Cardiac muscle cell (in vitro differentiated cells and primary cell): ENCODE measurements around the gene CCBE1. TPM values are rescaled to one million over a fixed set of nuclear protein-coding genes. Genes with fewer than 3 reads are reported as not detected.

Experiments
- DNase-seq, 2 donors: peaks; one replicate each; pipeline versions ENCODE4 v3.0.0 to v3.0.0-alpha.2; 2010 to 2017; ENCODE audit warnings: low read depth in 1 of 2, low spot score in 1 of 2
- H3K27ac ChIP-seq: fragments of 200-600 bp; sonication (generic); 2 replicates; pipeline ENCODE4 v1.5.1; 2016
- H3K27me3 ChIP-seq: fragments of 200-600 bp; sonication (generic); 2 replicates; pipeline ENCODE4 v1.6.0; 2016; ENCODE audit warnings: control low read depth
- H3K36me3 ChIP-seq: fragments of 200-600 bp; sonication (generic); 2 replicates; pipeline ENCODE4 v1.5.1; 2016; ENCODE audit warnings: control low read depth
- H3K4me1 ChIP-seq: fragments of 200-600 bp; sonication (generic); 2 replicates; pipeline ENCODE4 v1.8.1; 2017; ENCODE audit warnings: low read depth, mild to moderate bottlenecking, mixed run types
- H3K4me3 ChIP-seq: fragments of 200-600 bp; sonication (generic); 2 replicates; pipeline ENCODE4 v1.5.1; 2016; ENCODE audit warnings: mild to moderate bottlenecking
- H3K9me3 ChIP-seq: fragments of 200-600 bp; sonication (generic); 2 replicates; pipeline ENCODE4 v1.5.1; 2017; ENCODE audit warnings: low read depth, mild to moderate bottlenecking, control low read depth
- CTCF ChIP-seq: IDR thresholded peaks from 2 replicates; pipeline ENCODE4 v1.5.1; 2012; ENCODE audit warnings: low read depth, mild to moderate bottlenecking, low read length
- polyA plus RNA-seq: library from polyadenylated mRNA; unstranded; fragments of >200 nt; fragmentation: Nextera tagmentation; extraction: Ambion mirVana; gene quantifications from 2 replicates; pipeline ENCODE4 v1.2.1, GENCODE V29; 2016
- total RNA-seq: library from RNA; depleted of rRNA; stranded (reverse); fragments of >200 nt; gene quantifications from 2 replicates; pipeline ENCODE4 v1.2.3, GENCODE V29; 2016

Gene CCBE1
- total and polyA plus RNA-seq, 2 experiments from 2014 or later = 1.5 to 3.7 TPM

- H3K4me3 ChIP-seq = no peak overlapping the region
- no peak for TF ChIP-seq CTCF
- no peaks in the 10 kb centered on the region for H3K9me3 ChIP-seq
Measured at GRCh38 chr18:59610546-59611140, 86.6 kb downstream of the CCBE1 start.

DNA sequence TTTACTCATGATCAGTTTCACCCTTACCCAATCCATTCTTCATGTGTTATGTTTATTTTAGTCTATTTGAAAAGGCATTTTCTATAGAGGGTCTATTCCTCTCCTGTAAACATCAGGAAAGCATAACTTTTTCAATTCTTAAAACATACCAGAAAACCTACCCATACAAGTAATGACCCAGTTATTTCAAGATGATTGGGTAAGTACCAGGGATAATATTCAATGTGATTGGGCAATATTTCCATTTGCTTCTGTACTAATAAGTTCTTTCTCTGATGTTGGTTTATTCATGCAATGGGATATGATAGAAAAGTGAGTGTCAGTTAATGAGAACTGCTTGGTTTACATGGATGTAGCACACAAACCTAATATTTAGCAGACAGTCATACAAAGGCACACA lies 87.6 kb downstream of the CCBE1 start:
- peaks cover 5% of the 10 kb centered on the region for H3K27me3 ChIP-seq
- no peak overlapping the region for H3K27ac ChIP-seq
- no peaks in the 10 kb centered on the region for H3K36me3 ChIP-seq
- no peak overlapping the region for H3K4me3 ChIP-seq
- TF ChIP-seq CTCF = no peak
- H3K4me1 ChIP-seq = no peaks in the 10 kb centered on the region
- no peak for DNase-seq
- H3K9me3 ChIP-seq = no peaks in the 10 kb centered on the region

More at GRCh38 chr18:59610546-59611140, 86.6 kb downstream of the CCBE1 start:
- no peak for DNase-seq
- no peaks in the 10 kb centered on the region for H3K4me1 ChIP-seq
- no peak overlapping the region for H3K27ac ChIP-seq
- H3K36me3 ChIP-seq = no peaks in the 10 kb centered on the region
- H3K27me3 ChIP-seq = peaks cover 5% of the 10 kb centered on the region

DNA sequence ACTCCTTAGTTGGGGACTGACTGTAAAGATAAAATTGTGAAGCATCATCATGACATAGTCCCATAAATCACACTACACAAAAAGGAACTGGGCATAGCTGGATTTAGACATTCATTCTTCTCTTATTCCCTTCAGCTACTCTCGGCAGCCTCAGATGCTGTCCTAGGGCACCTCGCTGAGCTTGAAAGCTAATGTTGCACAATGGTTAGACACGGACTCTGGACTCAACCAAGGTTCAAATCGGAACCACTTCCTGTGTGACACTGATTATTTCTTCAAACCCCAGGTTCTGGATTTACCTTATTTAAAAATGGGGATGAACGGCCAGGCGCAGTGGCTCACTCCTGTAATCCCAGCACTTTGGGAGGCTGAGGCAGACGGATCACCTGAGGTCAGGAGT lies 89.8 kb downstream of the CCBE1 start:
- H3K9me3 ChIP-seq = no peaks in the 10 kb centered on the region
- H3K36me3 ChIP-seq = no peaks in the 10 kb centered on the region
- no peak overlapping the region for H3K27ac ChIP-seq
- no peak overlapping the region for H3K4me3 ChIP-seq
- H3K4me1 ChIP-seq = no peaks in the 10 kb centered on the region
- H3K27me3 ChIP-seq = peaks cover 5% of the 10 kb centered on the region
- DNase-seq = no peak
- no peak for TF ChIP-seq CTCF

GRCh38 chr18:59607078-59607379 lies 90.2 kb downstream of the CCBE1 start:
- no peak overlapping the region for H3K4me3 ChIP-seq
- no peaks in the 10 kb centered on the region for H3K9me3 ChIP-seq
- no peaks in the 10 kb centered on the region for H3K36me3 ChIP-seq
- no peak for DNase-seq
- no peak for TF ChIP-seq CTCF
- no peaks in the 10 kb centered on the region for H3K4me1 ChIP-seq
- H3K27me3 ChIP-seq = peaks cover 5% of the 10 kb centered on the region
- no peak overlapping the region for H3K27ac ChIP-seq

- H3K36me3 ChIP-seq = no peaks in the 10 kb centered on the region
- H3K27ac ChIP-seq = no peak overlapping the region
- peaks cover 5% of the 10 kb centered on the region for H3K27me3 ChIP-seq
- H3K4me3 ChIP-seq = no peak overlapping the region
- no peaks in the 10 kb centered on the region for H3K4me1 ChIP-seq
- TF ChIP-seq CTCF = no peak
- peak in 1 of 2 donors; percentile 33 for DNase-seq
- H3K9me3 ChIP-seq = no peaks in the 10 kb centered on the region
Measured at GRCh38 chr18:59606193-59607077, 90.8 kb downstream of the CCBE1 start.
